GM12874 (cell line): ENCODE measurements around the gene NOL6.

Source experiments
- CTCF ChIP-seq: IDR thresholded peaks from 2 replicates; pipeline ENCODE4 v1.5.1; 2011; ENCODE audit warnings: low read depth, mild to moderate bottlenecking, control low read depth, low read length, moderate library complexity; ENCODE audit not compliant: insufficient read depth

The NOL6 gene

DNA sequence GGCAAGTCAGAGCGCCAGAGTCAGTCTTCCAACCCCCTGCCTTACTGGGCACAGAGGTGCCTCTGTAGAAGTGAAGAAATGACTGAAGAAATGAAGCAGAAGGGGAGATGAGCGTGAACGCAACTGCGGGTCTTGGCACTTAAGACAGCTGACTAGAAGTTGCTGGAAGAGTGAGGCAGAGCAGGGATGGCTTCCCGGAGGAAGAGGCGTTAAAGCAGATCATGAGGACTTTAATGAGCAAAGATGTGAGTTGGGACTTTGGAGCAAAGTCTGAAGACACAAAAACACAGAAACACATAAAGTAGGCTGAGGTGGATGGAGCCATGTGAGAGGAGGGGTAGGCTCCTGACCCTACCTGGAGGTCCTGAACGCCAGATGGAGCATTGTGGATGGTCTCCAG, 33.5 kb downstream of the NOL6 start:
- TF ChIP-seq CTCF, result no peak

- no peak for TF ChIP-seq CTCF
These were observed 34.0 kb downstream of the NOL6 start for GRCh38 chr9:33439731-33440130.

DNA sequence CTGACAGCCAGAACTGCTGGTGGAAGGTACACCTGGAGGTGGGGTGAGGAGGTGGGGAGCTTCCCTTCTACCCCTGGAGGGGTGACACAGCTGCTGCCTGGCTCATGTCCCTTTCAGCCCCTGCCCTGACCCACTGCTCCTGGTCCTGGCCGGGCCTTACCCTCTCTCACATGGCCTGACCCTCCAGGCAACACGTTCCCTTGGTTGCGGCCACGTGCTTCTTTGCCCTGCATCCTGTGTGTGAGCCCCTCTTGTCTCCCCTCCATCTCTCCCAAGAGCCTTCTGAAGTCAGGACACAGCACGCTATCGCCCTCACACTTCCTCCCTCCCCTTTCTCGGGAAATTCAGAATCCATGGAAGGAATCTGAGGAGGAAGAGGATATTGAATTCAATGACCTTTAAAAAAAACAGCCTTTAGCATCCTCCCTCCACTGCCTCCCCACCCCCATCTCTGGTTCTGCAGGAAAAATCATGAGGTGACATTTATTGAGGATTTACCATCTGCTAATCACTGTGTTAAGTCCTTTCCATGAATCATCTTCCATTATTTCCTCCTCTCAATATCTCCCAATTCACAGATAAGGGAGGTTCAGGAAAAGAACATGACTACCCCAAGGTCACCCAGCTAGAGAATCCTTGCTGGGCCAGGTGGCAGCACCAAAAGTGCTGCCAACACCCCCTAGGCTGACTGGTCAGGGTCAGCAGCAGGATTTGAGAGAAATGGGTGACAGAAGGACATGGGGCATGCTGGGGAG, 34.6 kb downstream of the NOL6 start:
- no peak for TF ChIP-seq CTCF

- no peak for TF ChIP-seq CTCF
These were observed 35.8 kb downstream of the NOL6 start for GRCh38 chr9:33437898-33438297.

DNA sequence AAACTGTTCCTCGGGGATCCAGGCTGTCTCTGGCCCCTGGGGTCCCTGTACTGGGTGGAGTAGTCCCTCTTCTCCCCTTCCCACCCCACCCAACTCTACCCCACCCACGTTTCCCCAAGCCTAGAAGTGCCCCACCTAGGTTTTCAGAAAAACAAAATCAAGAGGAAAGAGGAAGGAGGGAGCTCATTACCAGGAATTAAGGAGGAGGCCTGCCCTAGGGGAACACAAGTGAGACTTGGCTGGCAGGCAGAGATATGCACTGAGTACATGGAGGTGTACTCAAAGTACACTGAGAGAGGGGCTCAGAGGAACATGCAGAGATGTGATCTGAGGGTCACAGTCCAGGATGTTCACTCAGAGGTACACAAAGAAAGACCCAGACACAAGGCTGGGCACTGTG, 36.5 kb downstream of the NOL6 start:
- no peak for TF ChIP-seq CTCF

DNA sequence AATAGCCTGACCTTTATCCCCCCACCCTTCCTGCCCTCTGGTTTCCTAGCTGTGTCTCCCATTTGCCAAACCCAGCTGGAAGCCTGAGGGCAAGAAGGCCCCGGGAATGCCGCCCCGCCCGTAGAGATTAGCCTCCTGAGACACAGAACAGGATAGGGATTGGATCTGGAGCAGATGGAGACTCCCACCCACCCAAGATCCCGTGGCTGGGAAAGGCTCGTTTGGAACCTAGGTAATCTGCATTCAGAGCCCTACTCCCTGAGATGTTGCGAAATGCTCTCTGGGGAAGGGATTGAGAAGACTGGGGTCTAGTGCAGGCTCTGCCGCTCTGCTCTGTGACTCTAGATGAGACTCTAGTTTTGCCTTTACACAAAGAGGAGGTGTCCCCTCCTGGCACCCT, 37.3 kb downstream of the NOL6 start:
- no peak for TF ChIP-seq CTCF

DNA sequence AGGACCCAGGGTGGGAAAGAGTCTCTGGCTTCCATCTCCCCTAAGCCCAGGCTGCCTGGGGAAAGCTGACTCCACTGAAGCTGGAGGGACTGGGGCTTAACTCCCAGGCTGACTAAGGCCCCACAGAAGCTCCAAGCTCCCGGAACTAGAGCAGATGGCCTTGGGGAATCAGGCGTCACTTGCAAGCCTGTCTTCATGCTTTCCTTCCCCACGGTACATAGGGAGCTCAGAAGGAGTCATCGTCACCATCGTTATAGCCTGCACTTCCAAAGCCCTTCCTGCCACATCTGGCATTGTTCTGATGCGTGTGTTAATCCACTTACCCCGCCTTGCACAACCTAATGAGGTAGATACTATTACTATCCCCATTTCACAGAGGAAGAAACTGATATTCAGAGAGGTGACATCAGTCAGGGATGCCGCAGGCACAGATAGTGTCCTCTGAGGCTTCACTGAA, 37.9 kb downstream of the NOL6 start:
- TF ChIP-seq CTCF, result no peak
